Peyer's patch (tissue), 4 donors: ENCODE data around the gene TRAPPC12. TPM values are rescaled to one million over a fixed set of nuclear protein-coding genes. Genes with fewer than 3 reads are reported as not detected.
"Not testable (repeated sequence)": the region's sequence is repeated elsewhere in the genome, so short reads cannot be mapped to it uniquely, and the experiment has no call there.

Experiments
- DNase-seq, 3 donors: peaks; one replicate each; pipeline ENCODE4 v3.0.0-alpha.2; 2017 to 2019
- H3K27ac ChIP-seq, 4 donors: fragments of 200-600 bp; sonication (generic); one replicate each; pipeline ENCODE4 v1.5.1; 2016 to 2019
- H3K27me3 ChIP-seq, 2 donors: fragments of 200-600 bp; sonication (generic); one replicate each; pipeline ENCODE4 v1.5.1; 2019
- H3K36me3 ChIP-seq, 3 donors: fragments of 200-600 bp; sonication (generic); one replicate each; pipeline ENCODE4 v1.5.1; 2016 to 2019
- H3K4me1 ChIP-seq, 4 donors: fragments of 200-600 bp; sonication (generic); one replicate each; pipeline ENCODE4 v1.5.1; 2016 to 2019
- H3K4me3 ChIP-seq, 4 donors: fragments of 200-600 bp; sonication (generic); 1 replicate in 3 of 4; 2 replicates in 1 of 4; pipeline ENCODE4 v1.5.1; 2016 to 2019; ENCODE audit warnings: mild to moderate bottlenecking in 1 of 4
- H3K9me3 ChIP-seq, 4 donors: fragments of 200-600 bp; sonication (generic); one replicate each; pipeline ENCODE4 v1.5.1; 2016 to 2019; ENCODE audit warnings: mild to moderate bottlenecking in 1 of 4
- POLR2A ChIP-seq, 2 donors: fragments of 450-650 bp; IDR thresholded peaks; one replicate each; pipeline ENCODE4 v1.5.1; 2017; ENCODE audit warnings: antibody characterized with exemption in 2 of 2, mild to moderate bottlenecking in 2 of 2, moderate library complexity in 2 of 2
- total RNA-seq, 4 donors: library from RNA; depleted of rRNA; stranded (reverse); fragments of >200 nt; gene quantifications; one replicate each; pipeline ENCODE4 v1.1.0, GENCODE V29; 2016
- TF ChIP-seq, protein P1 (sequence below), 6 experiments: fragments of 450-650 bp in 4 of 6; fragments of 200-600 bp in 2 of 6; sonication (generic) in 1 of 6; IDR thresholded peaks; one replicate each; pipeline ENCODE4 v1.5.1; 2017 to 2019; ENCODE audit warnings: antibody characterized with exemption in 6 of 6, mild to moderate bottlenecking in 3 of 6, moderate library complexity in 1 of 6

Gene TRAPPC12
- total RNA-seq, 4 donors from 2014 or later: 122 to 191 (median 158) TPM

- no peaks in the 10 kb centered on the region for H3K27me3 ChIP-seq
- H3K9me3 ChIP-seq: no peaks in the 10 kb centered on the region
- H3K27ac ChIP-seq: no peak overlapping the region
- TF ChIP-seq, protein P1, sequence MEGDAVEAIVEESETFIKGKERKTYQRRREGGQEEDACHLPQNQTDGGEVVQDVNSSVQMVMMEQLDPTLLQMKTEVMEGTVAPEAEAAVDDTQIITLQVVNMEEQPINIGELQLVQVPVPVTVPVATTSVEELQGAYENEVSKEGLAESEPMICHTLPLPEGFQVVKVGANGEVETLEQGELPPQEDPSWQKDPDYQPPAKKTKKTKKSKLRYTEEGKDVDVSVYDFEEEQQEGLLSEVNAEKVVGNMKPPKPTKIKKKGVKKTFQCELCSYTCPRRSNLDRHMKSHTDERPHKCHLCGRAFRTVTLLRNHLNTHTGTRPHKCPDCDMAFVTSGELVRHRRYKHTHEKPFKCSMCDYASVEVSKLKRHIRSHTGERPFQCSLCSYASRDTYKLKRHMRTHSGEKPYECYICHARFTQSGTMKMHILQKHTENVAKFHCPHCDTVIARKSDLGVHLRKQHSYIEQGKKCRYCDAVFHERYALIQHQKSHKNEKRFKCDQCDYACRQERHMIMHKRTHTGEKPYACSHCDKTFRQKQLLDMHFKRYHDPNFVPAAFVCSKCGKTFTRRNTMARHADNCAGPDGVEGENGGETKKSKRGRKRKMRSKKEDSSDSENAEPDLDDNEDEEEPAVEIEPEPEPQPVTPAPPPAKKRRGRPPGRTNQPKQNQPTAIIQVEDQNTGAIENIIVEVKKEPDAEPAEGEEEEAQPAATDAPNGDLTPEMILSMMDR (IDR thresholded peaks at IDR 0.05): no peak
- TF ChIP-seq POLR2A (IDR thresholded peaks at IDR 0.05): no peak
- H3K4me1 ChIP-seq: no peaks in the 10 kb centered on the region
- H3K4me3 ChIP-seq: no peak overlapping the region
- peaks cover 0 to 10% (median 0%) of the 10 kb centered on the region in 3 donors for H3K36me3 ChIP-seq
- no peak for DNase-seq
These were observed 21.6 kb upstream of the TRAPPC12 start for GRCh38 chr2:3357926-3358325.

GRCh38 chr2:3361518-3362389, 17.7 kb upstream of the TRAPPC12 start:
- Histone ChIP-seq H3K4me3 (no peak overlapping the region), H3K4me1 (no peaks in the 10 kb centered on the region), H3K27me3 (no peaks in the 10 kb centered on the region), H3K9me3 (no peaks in the 10 kb centered on the region), H3K36me3 (no peaks in the 10 kb centered on the region), H3K27ac (no peak overlapping the region)
- DNase-seq: no peak
- TF ChIP-seq, protein P1 (IDR thresholded peaks at IDR 0.05): no peak
- TF ChIP-seq POLR2A (IDR thresholded peaks at IDR 0.05): no peak

GRCh38 chr2:3365219-3365618, 14.3 kb upstream of the TRAPPC12 start:
- H3K36me3 ChIP-seq: no peaks in the 10 kb centered on the region
- H3K27ac ChIP-seq: no peak overlapping the region
- H3K4me3 ChIP-seq: no peak overlapping the region
- DNase-seq: no peak
- no peak for TF ChIP-seq POLR2A (IDR thresholded peaks at IDR 0.05)
- TF ChIP-seq, protein P1 (IDR thresholded peaks at IDR 0.05): no peak
- H3K4me1 ChIP-seq: no peaks in the 10 kb centered on the region
- H3K9me3 ChIP-seq: no peaks in the 10 kb centered on the region
- H3K27me3 ChIP-seq: no peaks in the 10 kb centered on the region

DNA sequence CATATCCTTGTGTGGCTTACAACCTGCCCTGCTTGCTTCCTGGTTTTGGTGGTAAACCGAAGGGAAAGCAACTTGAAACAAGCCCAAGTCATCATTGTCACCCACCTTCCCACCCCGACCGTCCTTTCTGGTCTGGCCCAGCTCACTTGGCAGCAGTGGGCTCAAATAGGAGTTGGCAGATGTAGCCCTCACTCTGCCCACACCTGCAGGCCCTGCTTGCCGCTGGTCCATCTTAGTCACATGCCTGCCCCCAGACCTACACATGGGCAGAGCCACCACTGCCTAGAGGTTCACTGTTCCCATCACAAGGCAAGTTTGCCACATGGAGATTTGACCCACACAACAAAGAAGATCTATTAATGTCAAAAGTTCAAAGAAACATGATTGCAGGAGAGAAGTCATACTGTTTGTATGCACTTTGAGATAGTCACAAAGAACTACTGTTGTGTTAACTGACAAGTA, 11.2 kb upstream of the TRAPPC12 start:
- no peaks in the 10 kb centered on the region for H3K36me3 ChIP-seq
- no peak for DNase-seq
- H3K27ac ChIP-seq: no peak overlapping the region
- H3K4me3 ChIP-seq: no peak overlapping the region
- H3K27me3 ChIP-seq: no peaks in the 10 kb centered on the region
- no peak for TF ChIP-seq POLR2A (IDR thresholded peaks at IDR 0.05)
- TF ChIP-seq, protein P1 (IDR thresholded peaks at IDR 0.05): no peak
- H3K4me1 ChIP-seq: no peaks in the 10 kb centered on the region
- H3K9me3 ChIP-seq: no peaks in the 10 kb centered on the region

GRCh38 chr2:3369340-3370181, 9.9 kb upstream of the TRAPPC12 start:
- not testable (repeated sequence) for DNase-seq, H3K9me3 ChIP-seq, H3K27me3 ChIP-seq, H3K27ac ChIP-seq, H3K4me1 ChIP-seq, H3K4me3 ChIP-seq, H3K36me3 ChIP-seq

DNA sequence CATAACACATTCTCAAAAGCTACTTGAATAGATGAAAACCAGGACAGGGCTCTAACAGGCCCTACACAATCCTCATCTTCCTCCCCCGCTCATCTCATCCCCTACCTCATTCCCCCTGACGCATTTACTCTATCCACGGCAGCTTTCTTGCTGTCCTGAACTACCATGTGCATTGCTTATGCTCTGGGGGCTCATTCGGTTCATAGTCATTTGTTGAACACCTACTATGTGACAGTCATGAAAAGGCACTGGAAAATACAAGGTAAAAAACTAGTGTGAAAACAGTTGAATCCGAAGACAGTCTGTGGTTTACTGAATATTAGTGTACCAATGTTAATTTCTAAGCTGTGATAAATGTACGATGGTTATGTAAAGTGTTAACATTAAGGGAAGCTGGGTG, 2.7 kb upstream of the TRAPPC12 start:
- DNase-seq: no peak
- Histone ChIP-seq H3K27ac (no peak overlapping the region), H3K4me3 (peak overlapping the region in 2 of 4 donors; percentile 85 to 94), H3K36me3 (no peaks in the 10 kb centered on the region), H3K9me3 (no peaks in the 10 kb centered on the region), H3K4me1 (peaks cover 0 to 37% (median 11%) of the 10 kb centered on the region in 4 donors), H3K27me3 (no peaks in the 10 kb centered on the region)
- TF ChIP-seq, protein P1 (IDR thresholded peaks at IDR 0.05): no peak
